Measurements from ENCODE around the gene FNDC3A. TPM values are rescaled to one million over a fixed set of nuclear protein-coding genes. Genes with fewer than 3 reads are reported as not detected.

FNDC3A gene
- total and polyA plus RNA-seq, 12 donors = 24.4 to 91.2 (median 62.4) TPM

- peaks cover 0 to 37% of the 10 kb centered on the region in 2 donors for H3K36me3 ChIP-seq (replicated peaks in 1 of 2)
- intact Hi-C loops (cut with DNase I) = no loop called here
- peak overlapping the region in 2 of 5 donors; percentile 4 to 47 for H3K27ac ChIP-seq
- WGBS, 4 donors = 48 to 70% (median 58%) methylated on average over 3 of the region's 3 CpGs
- TF ChIP-seq POLR2A (IDR thresholded peaks at IDR 0.05) = no peak
- TF ChIP-seq, protein P1, sequence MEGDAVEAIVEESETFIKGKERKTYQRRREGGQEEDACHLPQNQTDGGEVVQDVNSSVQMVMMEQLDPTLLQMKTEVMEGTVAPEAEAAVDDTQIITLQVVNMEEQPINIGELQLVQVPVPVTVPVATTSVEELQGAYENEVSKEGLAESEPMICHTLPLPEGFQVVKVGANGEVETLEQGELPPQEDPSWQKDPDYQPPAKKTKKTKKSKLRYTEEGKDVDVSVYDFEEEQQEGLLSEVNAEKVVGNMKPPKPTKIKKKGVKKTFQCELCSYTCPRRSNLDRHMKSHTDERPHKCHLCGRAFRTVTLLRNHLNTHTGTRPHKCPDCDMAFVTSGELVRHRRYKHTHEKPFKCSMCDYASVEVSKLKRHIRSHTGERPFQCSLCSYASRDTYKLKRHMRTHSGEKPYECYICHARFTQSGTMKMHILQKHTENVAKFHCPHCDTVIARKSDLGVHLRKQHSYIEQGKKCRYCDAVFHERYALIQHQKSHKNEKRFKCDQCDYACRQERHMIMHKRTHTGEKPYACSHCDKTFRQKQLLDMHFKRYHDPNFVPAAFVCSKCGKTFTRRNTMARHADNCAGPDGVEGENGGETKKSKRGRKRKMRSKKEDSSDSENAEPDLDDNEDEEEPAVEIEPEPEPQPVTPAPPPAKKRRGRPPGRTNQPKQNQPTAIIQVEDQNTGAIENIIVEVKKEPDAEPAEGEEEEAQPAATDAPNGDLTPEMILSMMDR (IDR thresholded peaks at IDR 0.05) = no peak
- no peaks in the 10 kb centered on the region for H3K9me3 ChIP-seq (replicated peaks in 1 of 3)
- H3K4me3 ChIP-seq = peak overlapping the region in 1 of 4 donors; percentile 21
- no peaks in the 10 kb centered on the region for H3K27me3 ChIP-seq
- no peak for DNase-seq
- H3K4me1 ChIP-seq (replicated peaks in 1 of 2) = peaks cover 8 to 14% of the 10 kb centered on the region in 2 donors
These were observed 282.5 kb downstream of the FNDC3A start for GRCh38 chr13:49258089-49258796.

Small RNA genes within 50 kb of the gene (small RNA-seq; reads per million reads assigned to genes)
- gene COX7CP1 (0 reads per million in 2 donors), gene RNU6-60P (0 reads per million in 2 donors), gene RNY3P2 (0 reads per million in 2 donors)

Other genes with a start within 250 kb of the FNDC3A start
- not detected for gene MLNR, start 244.4 kb downstream of the FNDC3A start, total RNA-seq
- gene MLNR, start 244.4 kb downstream of the FNDC3A start, polyA plus RNA-seq = not detected